PFSK-1 (cell line): ENCODE results near the gene CRNN.

Source experiments
- FOXP2 ChIP-seq: optimal IDR thresholded peaks from 2 replicates; pipeline ENCODE3; 2011; ENCODE audit warnings: borderline replicate concordance, control low read depth, inconsistent platforms; ENCODE audit not compliant: insufficient read depth; ENCODE audit errors: extremely low read length, extremely low read depth
- POLR2AphosphoS5 ChIP-seq: IDR thresholded peaks from 2 replicates; pipeline ENCODE4 v1.6.1; 2012; ENCODE audit warnings: low read depth, mild to moderate bottlenecking, control low read depth, low read length, moderate library complexity
- REST ChIP-seq, 2 experiments: IDR thresholded peaks; 2 replicates each; pipeline versions ENCODE4 v1.6.1 to v1.8.0; 2011 to 2012; ENCODE audit warnings: low read depth in 2 of 2, low read length in 2 of 2, control low read depth in 1 of 2, inconsistent platforms in 1 of 2, mild to moderate bottlenecking in 1 of 2, moderate library complexity in 1 of 2; ENCODE audit not compliant: insufficient read depth in 1 of 2
- SIN3A ChIP-seq: IDR thresholded peaks from 2 replicates; pipeline ENCODE4 v1.6.1; 2012; ENCODE audit warnings: mild to moderate bottlenecking, low read length, moderate library complexity, borderline replicate concordance; ENCODE audit not compliant: insufficient read depth
- TAF1 ChIP-seq: IDR thresholded peaks from 2 replicates; pipeline ENCODE4 v1.6.1; 2012; ENCODE audit warnings: low read length, control low read depth, borderline replicate concordance; ENCODE audit not compliant: insufficient read depth

DNA sequence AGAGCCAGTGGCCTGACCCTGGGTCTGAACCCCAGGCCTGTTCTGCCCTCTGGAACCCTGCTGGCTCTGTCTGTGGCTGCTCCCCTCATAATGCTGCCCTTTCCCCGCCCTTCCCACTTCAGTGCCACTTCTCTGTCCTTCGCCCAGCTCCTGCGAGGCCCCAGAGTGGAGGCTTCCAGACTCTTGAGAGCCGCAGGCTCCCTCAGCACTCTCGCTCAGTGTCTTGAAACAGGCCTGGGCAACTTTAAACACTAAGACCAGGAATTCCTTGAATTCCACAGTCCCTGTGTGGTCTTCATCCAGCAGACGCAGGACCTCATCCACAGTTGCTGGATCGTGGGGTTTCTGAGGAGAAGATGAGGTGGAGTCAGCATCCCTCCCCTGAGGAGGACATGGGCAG is 3.5 kb downstream of the CRNN start:
- TF ChIP-seq POLR2AphosphoS5 (no peak), TAF1 (no peak), SIN3A (no peak), REST (IDR thresholded peaks at IDR 0.05; ENCODE audit: insufficient read depth in 1 of 2, low read depth in 2 of 2, low read length in 2 of 2) (no peak), FOXP2 (no peak)
